Nephron progenitor cell (in vitro differentiated cells): ENCODE measurements around the gene HLF.

Experiments used
- DNase-seq: peaks from one replicate; pipeline ENCODE4 v3.0.0; 2021
- H3K27ac Mint-ChIP-seq: 2 replicates; pipeline ENCODE4 v1.8.0; 2021; ENCODE audit warnings: mild to moderate bottlenecking, moderate library complexity, mixed read lengths
- H3K27me3 Mint-ChIP-seq: 2 replicates; pipeline ENCODE4 v1.8.0; 2021; ENCODE audit warnings: mild to moderate bottlenecking, low read depth, mixed read lengths; ENCODE audit not compliant: poor library complexity
- H3K36me3 Mint-ChIP-seq: 2 replicates; pipeline ENCODE4 v1.8.0; 2021; ENCODE audit warnings: low read depth, mixed read lengths
- H3K4me1 Mint-ChIP-seq: 2 replicates; pipeline ENCODE4 v1.8.0; 2021; ENCODE audit warnings: mixed read lengths
- H3K4me3 Mint-ChIP-seq: 2 replicates; pipeline ENCODE4 v1.8.0; 2021; ENCODE audit warnings: mild to moderate bottlenecking, moderate library complexity, mixed read lengths
- H3K9me3 Mint-ChIP-seq: 2 replicates; pipeline ENCODE4 v1.8.0; 2021; ENCODE audit warnings: mild to moderate bottlenecking, moderate library complexity, mixed read lengths
- CTCF ChIP-seq: fragments of 200-600 bp; sonication (generic); IDR thresholded peaks from 2 replicates; pipeline ENCODE4 v1.5.0; 2021; ENCODE audit warnings: antibody characterized with exemption

HLF gene

DNA sequence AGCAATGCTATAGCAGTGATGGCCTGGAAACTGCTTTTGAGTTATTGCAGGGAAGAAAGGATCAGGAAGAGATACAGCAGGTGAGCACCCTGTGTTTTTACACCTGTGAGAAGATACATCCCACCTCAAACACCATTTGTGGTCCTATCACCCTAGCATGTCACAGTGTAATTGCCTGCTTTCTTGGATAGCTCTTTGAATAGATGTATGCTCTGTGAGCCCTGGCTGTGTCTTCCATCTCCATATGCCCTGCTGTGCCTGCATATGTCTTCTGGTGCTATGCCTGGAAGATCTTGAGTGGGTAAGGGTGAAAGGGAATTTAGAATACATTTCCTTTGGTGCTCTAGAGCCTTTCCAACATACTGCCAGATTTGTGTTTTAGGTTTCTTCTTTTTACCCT lies 15.5 kb downstream of the HLF start:
- Mint-ChIP-seq H3K4me1 (no peaks in the 10 kb centered on the region), H3K4me3 (no peak overlapping the region), H3K27ac (no peak overlapping the region), H3K27me3 (peaks cover 10% of the 10 kb centered on the region), H3K9me3 (no peaks in the 10 kb centered on the region), H3K36me3 (no peaks in the 10 kb centered on the region)
- no peak for TF ChIP-seq CTCF
- no peak for DNase-seq

DNA sequence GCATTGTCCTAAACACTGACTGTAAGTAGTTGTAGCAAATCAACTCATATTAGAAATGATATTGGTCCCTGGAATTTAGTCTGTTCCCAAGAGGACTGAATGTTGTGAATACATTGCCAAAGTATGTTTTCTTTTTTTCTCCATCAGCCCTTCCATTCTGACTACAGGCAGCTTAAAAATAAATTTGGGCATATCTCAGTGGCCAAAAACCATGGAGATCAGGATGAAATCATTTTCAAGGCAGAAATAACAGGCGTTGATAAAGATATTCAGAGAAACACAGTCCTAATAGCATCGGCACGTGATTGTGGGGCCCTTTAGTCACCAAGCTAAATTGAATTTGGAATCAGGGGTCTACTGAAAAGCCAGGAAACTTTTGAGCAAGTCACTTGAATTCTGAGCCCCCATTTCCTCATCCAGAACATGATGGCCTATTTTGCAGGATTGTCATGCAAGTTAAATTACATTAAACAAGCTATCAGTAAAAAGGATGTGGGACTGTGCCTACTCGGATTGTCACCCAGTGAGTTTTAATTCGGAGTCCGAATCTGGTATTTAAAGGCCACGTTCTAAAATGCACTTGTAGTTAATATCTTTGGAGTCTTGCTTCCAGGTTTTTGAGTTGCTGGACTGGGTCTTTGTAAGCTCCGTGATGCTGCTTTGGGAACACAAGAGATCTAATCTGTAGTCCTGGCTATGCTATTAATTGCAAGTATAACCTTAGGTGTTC lies 17.1 kb downstream of the HLF start:
- H3K27ac Mint-ChIP-seq, result no peak overlapping the region
- H3K4me1 Mint-ChIP-seq, result no peaks in the 10 kb centered on the region
- TF ChIP-seq CTCF, result no peak
- H3K9me3 Mint-ChIP-seq, result peaks cover 8% of the 10 kb centered on the region
- H3K4me3 Mint-ChIP-seq, result no peak overlapping the region
- no peak for DNase-seq
- H3K36me3 Mint-ChIP-seq, result no peaks in the 10 kb centered on the region
- H3K27me3 Mint-ChIP-seq, result peaks cover 10% of the 10 kb centered on the region

DNA sequence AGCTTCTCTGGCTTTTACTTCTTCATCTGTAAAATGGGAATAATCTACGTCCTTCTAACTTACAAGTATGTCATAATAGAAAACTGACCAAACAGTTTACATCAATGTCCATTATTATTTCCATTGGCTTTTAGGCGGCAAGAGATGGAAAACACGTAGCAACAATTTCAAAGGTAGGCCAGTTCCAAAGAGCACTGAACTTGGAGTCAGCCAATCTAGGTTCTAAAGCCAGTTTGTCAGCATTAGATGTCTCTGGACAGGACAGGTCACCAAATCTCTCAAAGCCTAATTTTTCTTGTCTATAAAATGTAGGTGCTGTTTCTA lies 17.6 kb downstream of the HLF start:
- no peaks in the 10 kb centered on the region for H3K36me3 Mint-ChIP-seq

DNA sequence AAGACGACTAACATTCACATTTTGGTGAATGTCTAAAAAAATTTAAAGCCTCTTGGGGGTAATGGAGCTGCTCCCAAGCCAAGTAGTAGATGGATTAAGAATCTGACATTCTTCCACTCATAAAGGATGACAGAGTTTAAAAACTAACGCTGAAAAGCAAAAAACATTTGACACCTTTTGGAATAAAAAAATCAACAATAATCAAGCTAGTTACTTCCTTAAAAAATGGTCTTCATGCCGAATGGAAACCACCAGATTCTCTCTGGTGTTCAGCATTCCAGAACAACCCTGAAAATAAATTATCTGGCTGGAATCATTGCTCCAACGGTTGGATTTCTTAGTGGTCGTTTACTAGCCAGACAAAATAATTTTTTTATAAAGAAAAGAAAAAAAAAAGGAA lies 18.0 kb downstream of the HLF start:
- no peak for DNase-seq
- Mint-ChIP-seq H3K36me3 (no peaks in the 10 kb centered on the region), H3K4me3 (no peak overlapping the region), H3K9me3 (peaks cover 9% of the 10 kb centered on the region), H3K4me1 (no peaks in the 10 kb centered on the region), H3K27ac (no peak overlapping the region), H3K27me3 (peaks cover 9% of the 10 kb centered on the region)
- TF ChIP-seq CTCF, result no peak

More for the DNA sequence above, 17.6 kb downstream of the HLF start:
- Mint-ChIP-seq H3K27ac (no peak overlapping the region), H3K4me1 (no peaks in the 10 kb centered on the region), H3K27me3 (peaks cover 10% of the 10 kb centered on the region), H3K4me3 (no peak overlapping the region), H3K9me3 (peaks cover 9% of the 10 kb centered on the region)
- DNase-seq, result no peak
- no peak for TF ChIP-seq CTCF

DNA sequence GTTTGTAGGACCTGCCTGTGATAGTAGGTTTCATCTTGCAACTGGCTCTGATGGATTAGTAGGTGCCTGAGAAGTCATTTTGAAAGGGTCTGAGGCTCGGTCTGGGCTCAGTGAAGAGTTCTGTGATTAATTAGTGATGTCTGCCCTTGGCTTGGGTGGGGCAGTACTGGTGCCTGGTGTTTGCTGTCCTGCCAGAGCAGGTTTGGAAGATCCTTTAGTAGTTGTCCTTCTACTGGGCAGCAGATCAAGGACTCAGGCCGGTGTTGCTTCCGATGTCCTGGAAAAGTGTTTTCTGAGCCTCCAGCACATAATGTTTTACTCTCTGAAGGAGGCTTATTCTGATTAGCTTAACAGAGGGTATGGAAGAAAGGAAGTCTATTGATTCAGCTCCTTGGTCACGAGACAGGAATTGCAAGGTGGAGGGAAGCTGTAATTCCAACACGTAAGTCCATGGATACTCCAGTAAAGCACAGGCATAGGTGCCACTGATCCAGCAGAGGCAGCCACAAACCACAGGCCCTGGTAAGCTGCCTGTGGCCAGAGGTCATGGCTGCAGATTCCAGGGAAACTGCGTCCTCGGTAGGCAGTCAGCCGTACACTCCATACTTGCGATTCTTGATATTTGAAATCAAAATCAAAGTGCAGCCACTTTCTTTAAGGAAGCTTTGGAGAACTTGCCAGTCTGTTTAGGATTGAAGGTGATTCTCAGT lies 18.7 kb downstream of the HLF start:
- no peak for DNase-seq
- Mint-ChIP-seq H3K27me3 (peaks cover 7% of the 10 kb centered on the region), H3K4me3 (no peak overlapping the region), H3K4me1 (no peaks in the 10 kb centered on the region), H3K9me3 (peaks cover 9% of the 10 kb centered on the region), H3K27ac (no peak overlapping the region), H3K36me3 (no peaks in the 10 kb centered on the region)
- TF ChIP-seq CTCF, result no peak
